T-cell (primary cell): Measurements from ENCODE around the gene VSIG4. TPM values are rescaled to one million over a fixed set of nuclear protein-coding genes. Genes with fewer than 3 reads are reported as not detected.
"Not testable (repeated sequence)": the region's sequence is repeated elsewhere in the genome, so short reads cannot be mapped to it uniquely, and the experiment has no call there.

Experiments
- ATAC-seq, 4 experiments: fragments of 200-7000 bp in 3 of 4; fragments of 150-1000 bp in 1 of 4; cut with Tn5 transposase; replicated peaks in 1 of 4; 1 replicate in 3 of 4; 2 replicates in 1 of 4; pipeline ENCODE4 v1.10.0; 2021; ENCODE audit warnings: moderate library complexity in 3 of 4, mild to moderate bottlenecking in 2 of 4, moderate number of reproducible peaks in 1 of 4
- CTCF ChIA-PET, 2 donors: fragments of 300-600 bp; sonication (Branson Sonifier 250); formaldehyde crosslinking; loops; one replicate each; lab custom pipeline; 2022; ENCODE audit warnings: antibody characterized with exemption in 2 of 2; lab: Charles Lee
- POLR2A ChIA-PET, 2 donors: fragments of 300-600 bp; sonication (Branson Sonifier 250); formaldehyde crosslinking; loops; one replicate each; lab custom pipeline; 2022; ENCODE audit warnings: antibody characterized with exemption in 2 of 2; lab: Charles Lee
- DNase-seq, 35 experiments: peaks; one replicate each; pipeline versions ENCODE4 v3.0.0 to v3.0.0-alpha.2; 2013 to 2023
- H3K27ac ChIP-seq: one replicate; pipeline ENCODE4 v1.5.1; 2013; ENCODE audit warnings: low read length
- H3K27me3 ChIP-seq, 2 experiments: replicated peaks in 1 of 2; 1 replicate in 1 of 2; 2 replicates in 1 of 2; pipeline versions ENCODE4 v1.6.1 to v1.7.0; 2013; ENCODE audit warnings: low read length in 1 of 2, mixed read lengths in 1 of 2; ENCODE audit not compliant: control insufficient read depth in 2 of 2, insufficient read depth in 2 of 2; ENCODE audit errors: extremely low read depth in 1 of 2
- H3K36me3 ChIP-seq, 2 donors: 1 replicate in 1 of 2; 2 replicates in 1 of 2; pipeline versions ENCODE4 v1.6.1 to v1.7.0; 2013; ENCODE audit warnings: low read length in 1 of 2; ENCODE audit not compliant: control insufficient read depth in 2 of 2, insufficient read depth in 1 of 2; ENCODE audit errors: extremely low read depth in 1 of 2
- H3K4me1 ChIP-seq, 2 experiments: 1 replicate in 1 of 2; 2 replicates in 1 of 2; pipeline versions ENCODE4 v1.6.1 to v1.7.0; 2013; ENCODE audit warnings: low read length in 2 of 2, mixed read lengths in 1 of 2; ENCODE audit not compliant: insufficient read depth in 2 of 2, control insufficient read depth in 1 of 2; ENCODE audit errors: extremely low read depth in 1 of 2
- H3K4me3 ChIP-seq, 2 donors: 1 replicate in 1 of 2; 2 replicates in 1 of 2; pipeline versions ENCODE4 v1.5.1 to v1.7.0; 2013; ENCODE audit warnings: mild to moderate bottlenecking in 2 of 2, low read length in 1 of 2, moderate library complexity in 1 of 2; ENCODE audit not compliant: control insufficient read depth in 1 of 2; ENCODE audit errors: extremely low read depth in 1 of 2
- H3K9me3 ChIP-seq: 2 replicates; pipeline ENCODE4 v1.7.0; 2013
- H3K27ac Mint-ChIP-seq, 2 donors: one replicate each; pipeline ENCODE4 v1.8.0; 2020 to 2021; ENCODE audit warnings: mild to moderate bottlenecking in 2 of 2, mixed read lengths in 2 of 2
- H3K27me3 Mint-ChIP-seq, 2 donors: one replicate each; pipeline ENCODE4 v1.8.0; 2021 to 2022; ENCODE audit warnings: mixed read lengths in 2 of 2
- H3K36me3 Mint-ChIP-seq: one replicate; pipeline ENCODE4 v1.8.0; 2021; ENCODE audit warnings: mixed read lengths
- H3K4me1 Mint-ChIP-seq, 3 donors: one replicate each; pipeline ENCODE4 v1.8.0; 2020 to 2022; ENCODE audit warnings: mixed read lengths in 3 of 3, mild to moderate bottlenecking in 1 of 3
- H3K4me3 Mint-ChIP-seq, 3 donors: one replicate each; pipeline ENCODE4 v1.8.0; 2020 to 2022; ENCODE audit warnings: mild to moderate bottlenecking in 3 of 3, mixed read lengths in 3 of 3, moderate library complexity in 3 of 3
- H3K9me3 Mint-ChIP-seq, 3 donors: one replicate each; pipeline ENCODE4 v1.8.0; 2020 to 2022; ENCODE audit warnings: mixed read lengths in 3 of 3
- WGBS: methylation state at CpG from one replicate; pipeline ENCODE4 v1.1.5; 2013; ENCODE audit warnings: missing lambda C conversion rate; ENCODE audit not compliant: insufficient coverage; 5-methylcytosine and 5-hydroxymethylcytosine counted together
- total RNA-seq, 35 experiments: library from RNA in 6 of 35; stranded (reverse) in 6 of 35; fragments of 120-200 nt in 1 of 35; gene quantifications; one replicate each; pipeline versions ENCODE4 v1.2.1 to v1.2.4 and lab custom pipeline; 2013 to 2026

Gene VSIG4, protein sequence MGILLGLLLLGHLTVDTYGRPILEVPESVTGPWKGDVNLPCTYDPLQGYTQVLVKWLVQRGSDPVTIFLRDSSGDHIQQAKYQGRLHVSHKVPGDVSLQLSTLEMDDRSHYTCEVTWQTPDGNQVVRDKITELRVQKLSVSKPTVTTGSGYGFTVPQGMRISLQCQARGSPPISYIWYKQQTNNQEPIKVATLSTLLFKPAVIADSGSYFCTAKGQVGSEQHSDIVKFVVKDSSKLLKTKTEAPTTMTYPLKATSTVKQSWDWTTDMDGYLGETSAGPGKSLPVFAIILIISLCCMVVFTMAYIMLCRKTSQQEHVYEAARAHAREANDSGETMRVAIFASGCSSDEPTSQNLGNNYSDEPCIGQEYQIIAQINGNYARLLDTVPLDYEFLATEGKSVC
- total RNA-seq (under 1 TPM in 4 of 5 donors, not detected in 1; 0.18 to 0.54 (median 0.45) TPM), total RNA-seq (lab: John Stamatoyannopoulos, UW) (0 to 0.57 (median 0) reads per million in 29 experiments)
- total RNA-seq (2013) = 0.28 TPM

DNA sequence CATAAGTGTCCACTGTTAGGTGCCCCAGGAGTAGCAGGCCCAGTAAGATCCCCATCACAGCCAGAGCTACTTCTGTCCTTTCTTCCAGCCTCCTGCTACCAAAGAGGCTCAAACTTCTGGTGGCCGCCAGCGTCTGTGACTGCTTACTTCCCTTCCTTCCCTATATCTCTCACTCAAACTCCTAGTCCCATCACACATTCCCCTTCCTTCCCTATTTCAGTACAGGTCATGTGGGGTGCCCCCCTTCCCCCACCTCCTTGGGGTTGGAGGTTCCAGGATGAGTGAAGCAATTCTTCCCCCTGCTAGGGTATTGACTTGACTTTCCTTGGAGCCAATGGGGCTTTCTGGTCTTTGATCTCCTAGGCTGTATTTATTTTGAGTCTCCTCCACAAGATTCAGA lies at the start of gene VSIG4:
VSIG4 (minus strand) TSS at position 137 of the 400 bp plus-strand sequence; CDS start at position 55, 82 bp downstream.
- no peak within 1 kb of the TSS for H3K4me3 Mint-ChIP-seq
- H3K4me1 ChIP-seq = no peaks in the 10 kb centered on the region
- H3K27ac ChIP-seq = no peak within 1 kb of the TSS
- peaks cover 0 to 2% (median 2%) of the 10 kb centered on the region in 3 donors for H3K4me1 Mint-ChIP-seq
- DNase-seq = no peak
- H3K27me3 Mint-ChIP-seq = no peaks in the 10 kb centered on the region
- no CpG with 5 or more reads among the region's 2 CpGs for WGBS
- no peaks in the 10 kb centered on the region for H3K27me3 ChIP-seq
- H3K9me3 Mint-ChIP-seq = no peaks in the 10 kb centered on the region
- ChIA-PET CTCF (no interaction called here), POLR2A (no interaction called here)
- H3K36me3 Mint-ChIP-seq = no peaks in the 10 kb centered on the region
- no peak for ATAC-seq
- no peaks in the 10 kb centered on the region for H3K36me3 ChIP-seq
- H3K27ac Mint-ChIP-seq = no peak within 1 kb of the TSS
- H3K4me3 ChIP-seq = no peak within 1 kb of the TSS
- H3K9me3 ChIP-seq = no peaks in the 10 kb centered on the region

DNA sequence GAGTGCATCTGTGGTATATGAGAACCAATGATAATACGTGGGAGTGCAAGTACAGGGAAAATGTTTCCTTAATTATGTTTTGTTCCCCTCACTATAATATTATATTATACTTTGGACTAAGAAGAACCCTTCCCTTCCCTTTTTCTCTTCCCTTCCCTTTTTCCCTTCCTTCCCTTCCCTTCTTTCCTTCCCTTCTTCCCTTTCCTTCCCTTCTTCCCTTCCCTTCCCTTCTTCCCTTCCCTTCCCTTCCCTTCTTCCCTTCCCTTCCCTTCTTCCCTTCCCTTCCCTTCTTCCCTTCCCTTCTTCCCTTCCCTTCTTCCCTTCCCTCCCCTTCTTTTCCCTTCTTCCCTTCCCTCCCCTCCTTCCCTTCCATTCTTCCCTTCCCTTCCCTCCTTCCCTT lies 36.9 kb upstream of the VSIG4 start:
- ChIA-PET CTCF (no interaction called here), POLR2A (no interaction called here)
- H3K27ac Mint-ChIP-seq = no peak overlapping the region

DNA sequence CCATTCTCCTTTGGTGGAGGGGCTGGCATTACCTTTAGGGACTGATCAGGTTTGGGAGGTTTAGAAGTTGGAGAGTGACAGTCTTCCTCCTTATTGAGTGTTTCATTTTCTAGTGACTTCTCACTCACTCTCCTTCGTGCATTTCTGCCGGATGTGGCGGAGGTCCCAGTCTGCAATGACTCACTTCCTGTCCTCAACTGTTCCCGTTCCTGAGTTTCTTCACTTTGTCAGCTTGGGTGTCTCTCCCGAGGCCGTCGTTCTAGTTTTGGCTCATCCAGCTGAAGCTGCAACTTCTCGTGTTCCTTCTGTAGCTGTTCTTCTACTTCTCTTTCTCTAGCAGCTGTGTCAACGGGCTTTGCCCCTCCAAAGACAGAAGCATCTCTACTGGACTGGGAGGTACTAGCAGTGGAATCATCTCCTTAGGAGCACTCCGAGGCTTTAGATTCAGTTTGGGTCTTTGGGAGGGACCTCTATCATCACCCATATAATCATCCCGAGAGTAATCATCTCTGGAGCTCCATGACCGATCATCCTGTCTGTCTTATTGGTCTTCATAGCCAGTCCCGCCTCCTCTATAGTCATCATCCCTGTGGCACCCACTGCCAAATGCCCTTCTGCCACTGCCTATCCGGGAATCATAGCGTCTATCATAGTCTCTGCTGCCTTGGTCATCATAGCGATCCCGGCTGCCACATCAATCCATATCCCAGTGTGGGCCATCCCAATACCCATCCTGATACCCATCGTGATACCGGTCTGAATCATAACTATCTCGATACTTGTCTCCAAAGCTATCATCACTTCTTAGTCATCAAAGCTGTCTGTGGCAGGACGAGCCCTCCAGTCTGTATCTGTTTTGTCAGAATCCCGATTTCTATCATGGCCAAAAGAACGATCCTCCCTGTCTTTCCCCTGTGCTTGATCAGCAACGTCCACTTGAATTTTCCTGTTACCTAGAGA lies 35.3 kb upstream of the VSIG4 start:
- H3K36me3 Mint-ChIP-seq = no peaks in the 10 kb centered on the region
- peak in 3 of 4 experiments; percentile 43 to 84 (median 54) for ATAC-seq
- POLR2A ChIA-PET = interaction anchor here in 1 of 2 donors (0.7 kb wide), 1 partner anchor 14 kb away, joined by 3 read pairs; no protein-coding TSS in a partner anchor

More for the DNA sequence above, 36.9 kb upstream of the VSIG4 start:
- no peaks in the 10 kb centered on the region for H3K27me3 ChIP-seq
- H3K4me1 Mint-ChIP-seq = peaks cover 18 to 26% (median 22%) of the 10 kb centered on the region in 3 donors
- H3K4me1 ChIP-seq = peaks cover 6 to 13% of the 10 kb centered on the region in 2 experiments
- no peak overlapping the region for H3K27ac ChIP-seq
- no peaks in the 10 kb centered on the region for H3K9me3 Mint-ChIP-seq
- no peaks in the 10 kb centered on the region for H3K36me3 Mint-ChIP-seq
- no peak for DNase-seq
- no peak overlapping the region for H3K4me3 ChIP-seq
- no peaks in the 10 kb centered on the region for H3K36me3 ChIP-seq
- H3K4me3 Mint-ChIP-seq = no peak overlapping the region
- ATAC-seq = no peak
- H3K27me3 Mint-ChIP-seq = peaks cover 0 to 9% of the 10 kb centered on the region in 2 donors
- no peaks in the 10 kb centered on the region for H3K9me3 ChIP-seq
- WGBS = no CpG with 5 or more reads among the region's 1 CpG

DNA sequence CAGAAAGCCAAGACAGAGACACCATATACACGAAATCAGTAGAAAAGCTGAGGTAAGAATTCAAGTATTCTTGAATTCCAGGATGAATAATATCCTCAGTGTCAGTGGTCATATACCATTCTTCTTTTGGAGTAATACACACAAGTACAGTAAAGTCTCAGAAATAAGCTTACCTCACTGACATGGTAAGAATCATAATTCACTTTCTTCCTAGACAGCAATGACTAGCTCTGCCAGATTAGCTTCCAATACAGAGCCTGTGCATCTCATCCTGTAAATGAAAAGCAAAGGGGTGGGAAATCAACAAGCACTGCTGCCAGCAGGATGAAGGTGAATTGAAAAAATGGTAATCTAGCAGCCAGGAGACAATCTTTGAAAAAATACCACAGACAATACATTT lies 31.2 kb upstream of the VSIG4 start:
- DNase-seq (no peak), ATAC-seq (no peak)
- peaks cover 0 to 18% of the 10 kb centered on the region in 2 donors for H3K27me3 Mint-ChIP-seq
- Histone ChIP-seq H3K27ac (no peak overlapping the region), H3K4me1 (peaks cover 6 to 13% of the 10 kb centered on the region in 2 experiments), H3K9me3 (no peaks in the 10 kb centered on the region), H3K4me3 (no peak overlapping the region), H3K27me3 (no peaks in the 10 kb centered on the region), H3K36me3 (no peaks in the 10 kb centered on the region)
- POLR2A ChIA-PET = no interaction called here
- H3K4me3 Mint-ChIP-seq = no peak overlapping the region
- H3K27ac Mint-ChIP-seq = no peak overlapping the region
- H3K36me3 Mint-ChIP-seq = no peaks in the 10 kb centered on the region
- CTCF ChIA-PET = no interaction called here
- no CpG with 5 or more reads among the region's 1 CpG for WGBS
- peaks cover 18 to 22% (median 20%) of the 10 kb centered on the region in 3 donors for H3K4me1 Mint-ChIP-seq
- H3K9me3 Mint-ChIP-seq = no peaks in the 10 kb centered on the region

More for the DNA sequence above, 35.3 kb upstream of the VSIG4 start:
- no peaks in the 10 kb centered on the region for H3K9me3 Mint-ChIP-seq
- H3K4me3 Mint-ChIP-seq = peak overlapping the region; percentile 58 to 78 (median 78)
- H3K27me3 Mint-ChIP-seq = peaks cover 0 to 17% of the 10 kb centered on the region in 2 donors
- H3K4me1 ChIP-seq = peaks cover 6 to 13% of the 10 kb centered on the region in 2 experiments
- CTCF ChIA-PET = no interaction called here
- 56% methylated on average over 16 of the region's 24 CpGs for WGBS
- H3K27me3 ChIP-seq = no peaks in the 10 kb centered on the region
- peak overlapping the region; percentile 94 for H3K27ac Mint-ChIP-seq
- H3K4me1 Mint-ChIP-seq = peaks cover 18 to 26% (median 22%) of the 10 kb centered on the region in 3 donors
- peak in 28 of 35 experiments; percentile 4 to 52 (median 16) for DNase-seq
- H3K4me3 ChIP-seq = peak overlapping the region; percentile 34 to 44
- H3K36me3 ChIP-seq = no peaks in the 10 kb centered on the region
- peak overlapping the region; percentile 69 for H3K27ac ChIP-seq
- no peaks in the 10 kb centered on the region for H3K9me3 ChIP-seq

DNA sequence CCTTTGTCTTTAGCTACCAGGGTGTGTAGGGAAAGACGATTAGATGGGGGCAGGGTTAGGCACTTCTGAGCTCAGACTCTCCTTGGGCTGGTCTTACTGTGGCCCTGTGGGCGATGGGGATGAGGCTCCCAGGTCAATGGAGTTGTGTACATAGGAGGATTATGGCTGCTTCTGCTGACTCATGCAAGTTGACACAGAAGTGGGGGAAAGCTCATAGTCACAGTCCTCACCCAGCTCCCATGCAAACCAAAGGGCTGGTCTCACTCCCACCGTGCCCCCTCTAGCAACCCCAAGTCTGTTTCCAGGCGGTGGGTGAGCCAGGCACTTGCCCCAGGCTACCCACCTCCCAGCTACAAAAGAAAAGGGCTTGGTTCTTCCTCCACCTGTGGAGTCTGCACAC lies 24.4 kb upstream of the VSIG4 start:
- no peak for ATAC-seq
- H3K9me3 ChIP-seq = no peaks in the 10 kb centered on the region
- POLR2A ChIA-PET = no interaction called here

DNA sequence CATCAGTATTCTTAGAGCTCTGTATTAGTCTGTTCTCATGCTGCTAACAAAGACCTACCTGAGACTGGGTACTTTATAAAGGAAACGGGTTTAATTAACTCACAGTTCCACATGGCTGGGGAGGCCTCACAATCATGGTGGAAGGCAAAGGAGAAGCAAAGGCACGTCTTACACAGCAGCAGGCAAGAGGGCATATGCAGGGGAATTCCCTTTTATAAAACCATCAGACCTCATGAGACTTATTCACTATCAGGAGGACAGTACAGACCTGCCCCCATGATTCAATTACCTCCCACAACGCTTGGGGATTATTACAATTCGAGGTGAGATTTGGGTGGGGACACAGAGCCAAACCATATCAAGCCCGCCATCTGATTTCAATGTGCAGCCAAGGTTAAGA lies 17.1 kb upstream of the VSIG4 start:
- H3K36me3 ChIP-seq, H3K27me3 ChIP-seq, DNase-seq, H3K9me3 Mint-ChIP-seq, H3K4me3 ChIP-seq, H3K27me3 Mint-ChIP-seq, H3K27ac Mint-ChIP-seq, ATAC-seq, CTCF ChIA-PET, POLR2A ChIA-PET, H3K36me3 Mint-ChIP-seq, H3K4me3 Mint-ChIP-seq, H3K27ac ChIP-seq, H3K9me3 ChIP-seq: not testable (repeated sequence)
- WGBS = no CpG with 5 or more reads among the region's 5 CpGs
- H3K4me1 ChIP-seq = peaks cover 5 to 11% of the 10 kb centered on the region in 2 experiments
- peaks cover 21 to 22% (median 22%) of the 10 kb centered on the region in 3 donors for H3K4me1 Mint-ChIP-seq

More for the DNA sequence above, 24.4 kb upstream of the VSIG4 start:
- CTCF ChIA-PET = no interaction called here
- no peak for DNase-seq
- Mint-ChIP-seq H3K4me3 (no peak overlapping the region), H3K9me3 (no peaks in the 10 kb centered on the region), H3K27ac (peak overlapping the region in 1 of 2 donors; percentile 44), H3K36me3 (no peaks in the 10 kb centered on the region), H3K4me1 (peaks cover 39 to 46% (median 40%) of the 10 kb centered on the region in 3 donors), H3K27me3 (peaks cover 0 to 10% of the 10 kb centered on the region in 2 donors)
- peaks cover 8 to 23% of the 10 kb centered on the region in 2 experiments for H3K4me1 ChIP-seq
- no peak overlapping the region for H3K27ac ChIP-seq
- H3K4me3 ChIP-seq = no peak overlapping the region
- WGBS = 100% methylated on average over 2 of the region's 4 CpGs
- no peaks in the 10 kb centered on the region for H3K36me3 ChIP-seq
- H3K27me3 ChIP-seq = no peaks in the 10 kb centered on the region
